ENCODE data around the gene EAF2.

EAF2 gene

GRCh38 chr3:121863801-121864200, 28.8 kb downstream of the EAF2 start:
- DNase-seq, result no peak

GRCh38 chr3:121869736-121870135, 34.7 kb downstream of the EAF2 start:
- no peak for DNase-seq

- DNase-seq, result no peak
These were observed 35.7 kb downstream of the EAF2 start for GRCh38 chr3:121870717-121871116.

GRCh38 chr3:121871430-121871829, 36.4 kb downstream of the EAF2 start:
- DNase-seq, result no peak

GRCh38 chr3:121878411-121878810, 43.4 kb downstream of the EAF2 start:
- DNase-seq, result no peak

GRCh38 chr3:121883507-121883906, 48.5 kb downstream of the EAF2 start:
- peak; percentile 4 for DNase-seq

- DNase-seq, result no peak
These were observed 50.4 kb downstream of the EAF2 start for GRCh38 chr3:121885386-121885785.

GRCh38 chr3:121894301-121894990, 59.4 kb downstream of the EAF2 start, which contains the start of gene SLC15A2:
TSS of gene SLC15A2 (plus strand) at chr3:121894401. CDS start at chr3:121894477, 76 bp downstream.
- DNase-seq, result peak; percentile 16

GRCh38 chr3:121895121-121895520, 60.1 kb downstream of the EAF2 start:
- DNase-seq, result no peak

- DNase-seq, result no peak
These were observed 60.7 kb downstream of the EAF2 start for GRCh38 chr3:121895736-121896135.

GRCh38 chr3:121896823-121897222, 61.8 kb downstream of the EAF2 start:
- DNase-seq, result no peak

- DNase-seq, result no peak
These were observed 62.3 kb downstream of the EAF2 start for GRCh38 chr3:121897296-121897695.

GRCh38 chr3:121913305-121913990, 78.4 kb downstream of the EAF2 start:
- DNase-seq, result no peak

- no peak for DNase-seq
These were observed 79.3 kb downstream of the EAF2 start for GRCh38 chr3:121914081-121914998.

- DNase-seq, result peak; percentile 21
These were observed 81.2 kb downstream of the EAF2 start for GRCh38 chr3:121916189-121916588.

GRCh38 chr3:121918779-121919483, 83.9 kb downstream of the EAF2 start:
- DNase-seq, result no peak

GRCh38 chr3:121924734-121925133, 89.7 kb downstream of the EAF2 start:
- no peak for DNase-seq

- DNase-seq, result no peak
These were observed 91.4 kb downstream of the EAF2 start for GRCh38 chr3:121926380-121926779.

Data from eye (tissue), 1 donor.